HS-27A (cell line): ENCODE measurements around the gene TRAPPC14.
"Not testable (repeated sequence)": the region's sequence is repeated elsewhere in the genome, so short reads cannot be mapped to it uniquely, and the experiment has no call there.

Experiments used
- DNase-seq: peaks from one replicate; pipeline ENCODE4 v3.0.0-alpha.2; 2012; ENCODE audit warnings: low read depth, missing footprints

TRAPPC14 gene

GRCh38 chr7:100158229-100159098 is at the start of gene TRAPPC14:
TSS of gene TRAPPC14 (minus strand) at chr7:100158723. CDS start at chr7:100158499, 224 bp downstream.
- DNase-seq: peak; percentile 46

- no peak for DNase-seq
Measured at GRCh38 chr7:100204454-100204853, 45.9 kb upstream of the TRAPPC14 start.

- DNase-seq: no peak
Measured at GRCh38 chr7:100200693-100201092, 42.2 kb upstream of the TRAPPC14 start.

- no peak for DNase-seq
Measured at GRCh38 chr7:100198266-100198665, 39.7 kb upstream of the TRAPPC14 start.

- DNase-seq: not testable (repeated sequence)
Measured at GRCh38 chr7:100195901-100196322, 37.4 kb upstream of the TRAPPC14 start.

GRCh38 chr7:100195222-100195621 is 36.7 kb upstream of the TRAPPC14 start:
- DNase-seq: no peak

GRCh38 chr7:100192969-100193368 is 34.4 kb upstream of the TRAPPC14 start:
- DNase-seq: no peak

DNA sequence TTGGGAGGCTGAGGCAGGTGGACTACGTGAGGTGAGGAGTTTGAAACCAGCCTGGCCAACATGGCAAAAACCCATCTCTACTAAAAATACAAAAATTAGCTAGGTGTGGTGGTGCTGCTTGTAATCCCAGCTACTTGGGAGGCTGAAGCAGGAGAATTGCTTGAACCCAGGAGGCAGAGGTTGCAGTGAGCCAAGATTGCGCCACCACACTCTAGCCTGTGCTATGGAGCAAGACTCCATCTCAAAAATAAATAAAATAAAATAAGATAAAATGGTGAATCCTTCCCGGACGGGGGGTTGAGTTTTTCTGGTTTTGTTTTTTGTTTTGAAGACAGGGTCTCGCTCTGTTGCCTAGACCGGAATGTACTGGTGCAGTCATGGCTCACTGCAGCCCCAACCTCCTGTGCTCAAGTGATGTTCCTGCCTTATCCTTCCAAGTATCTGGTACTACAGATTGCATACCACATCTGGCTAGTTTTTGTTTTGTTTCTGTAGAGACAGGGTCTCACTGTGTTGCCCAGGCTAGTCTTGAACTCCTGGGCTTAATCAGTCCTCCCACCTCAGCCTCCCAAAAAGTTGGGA is 33.8 kb upstream of the TRAPPC14 start:
- DNase-seq: not testable (repeated sequence)

GRCh38 chr7:100191775-100192174 is 33.3 kb upstream of the TRAPPC14 start:
- no peak for DNase-seq

DNA sequence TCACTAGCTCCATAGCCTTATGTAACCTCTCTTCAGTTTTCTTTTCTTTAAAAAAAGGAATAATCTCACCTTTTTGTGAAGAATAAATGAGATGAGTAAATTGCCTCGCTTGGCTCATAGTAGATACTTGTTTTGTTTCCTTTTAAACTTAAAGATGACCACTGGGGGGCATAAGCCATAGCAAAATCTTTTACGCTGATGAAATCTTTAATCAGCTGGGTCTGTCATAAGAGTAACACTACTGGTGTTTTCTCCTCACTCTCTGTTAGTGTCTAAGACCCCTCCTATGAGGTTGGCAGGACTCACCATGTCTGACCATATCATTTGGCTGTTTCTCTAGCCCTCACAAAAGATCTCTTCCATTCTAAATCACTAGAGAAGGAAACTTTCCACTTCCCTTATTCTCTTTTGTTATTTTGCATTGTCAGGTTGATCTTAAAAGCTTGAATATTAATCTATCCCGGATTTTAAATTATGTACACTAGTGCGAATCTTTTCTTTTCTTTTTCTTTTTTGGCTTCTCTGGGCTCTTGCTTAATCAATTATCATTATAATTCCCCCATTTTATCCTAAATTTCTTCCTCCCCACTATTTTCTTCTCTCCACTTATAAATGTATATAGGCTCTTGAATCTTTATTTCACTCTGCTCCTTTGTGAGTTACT is 31.7 kb upstream of the TRAPPC14 start:
- no peak for DNase-seq

DNA sequence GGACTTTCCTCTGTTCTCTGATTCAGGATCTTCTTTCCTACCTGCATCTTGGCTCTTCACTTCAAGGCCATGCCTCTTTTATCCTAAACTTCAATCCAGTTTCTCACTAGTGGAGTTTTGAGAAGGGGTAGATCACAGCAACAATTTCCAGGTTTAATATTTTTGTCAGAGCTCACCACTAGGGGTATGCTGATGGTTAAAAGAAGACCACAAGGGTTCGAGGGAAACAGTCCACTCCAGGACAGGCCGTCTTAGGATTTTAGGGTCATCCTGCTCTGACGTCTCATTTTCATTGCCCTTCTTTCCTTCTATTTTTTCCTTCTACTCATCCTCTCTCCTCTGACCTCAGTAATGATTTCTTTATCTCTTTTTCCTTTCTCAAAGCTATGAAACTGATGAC is 30.5 kb upstream of the TRAPPC14 start:
- DNase-seq: no peak

- no peak for DNase-seq
Measured at GRCh38 chr7:100185726-100186125, 27.2 kb upstream of the TRAPPC14 start.

GRCh38 chr7:100183090-100183489 is 24.6 kb upstream of the TRAPPC14 start:
- not testable (repeated sequence) for DNase-seq

GRCh38 chr7:100182616-100183015 is 24.1 kb upstream of the TRAPPC14 start:
- DNase-seq: not testable (repeated sequence)

- not testable (repeated sequence) for DNase-seq
Measured at GRCh38 chr7:100180084-100180483, 21.6 kb upstream of the TRAPPC14 start.

GRCh38 chr7:100177045-100178001 is 18.8 kb upstream of the TRAPPC14 start, which contains the start of the genes GPC2 and STAG3:
TSS of gene GPC2 (minus strand) at chr7:100177381. CDS start at chr7:100177199, 182 bp downstream.
TSS of gene STAG3 (plus strand) at chr7:100177918. CDS start at chr7:100180557, 2,639 bp downstream.
- DNase-seq: peak; percentile 93

- DNase-seq: no peak
Measured at GRCh38 chr7:100176096-100177044, 17.8 kb upstream of the TRAPPC14 start.

- no peak for DNase-seq
Measured at GRCh38 chr7:100175296-100175935, 16.9 kb upstream of the TRAPPC14 start.

DNA sequence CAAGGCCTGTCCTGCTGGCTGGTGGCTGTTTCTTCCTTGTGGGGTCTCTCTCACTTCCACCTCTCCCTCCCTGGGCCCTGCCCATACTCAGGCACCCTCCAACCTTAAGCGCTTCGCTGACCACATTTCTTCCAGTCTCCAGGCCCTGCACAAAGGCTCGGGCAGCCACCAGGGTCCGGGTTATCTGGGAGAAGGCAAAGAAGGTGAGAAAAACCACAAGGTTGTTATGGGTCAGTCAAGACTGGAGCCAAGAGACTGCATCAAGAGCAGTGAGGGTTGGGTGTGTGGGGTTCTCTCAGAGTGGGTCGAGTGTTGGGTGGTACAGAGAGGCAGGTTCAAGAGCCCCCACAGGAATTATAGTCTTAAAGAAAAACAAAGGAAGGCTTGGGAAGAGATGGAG is 16.1 kb upstream of the TRAPPC14 start:
- no peak for DNase-seq
